ENCODE results near the gene EGFL6.

The EGFL6 gene

GRCh38 chrX:13569479-13570260 lies at the start of gene EGFL6:
Gene EGFL6, plus strand, starts transcription at chrX:13569601. Its CDS starts 261 bp downstream, at chrX:13569862.
- DNase-seq (ENCODE audit: low read depth), result no peak

- DNase-seq (ENCODE audit: low read depth), result no peak
Observed at GRCh38 chrX:13520351-13520750, 49.0 kb upstream of the EGFL6 start.

GRCh38 chrX:13520936-13521335 lies 48.5 kb upstream of the EGFL6 start:
- DNase-seq (ENCODE audit: low read depth), result no peak

- DNase-seq (ENCODE audit: low read depth), result no peak
Observed at GRCh38 chrX:13522811-13523210, 46.6 kb upstream of the EGFL6 start.

- DNase-seq (ENCODE audit: low read depth), result no peak
Observed at GRCh38 chrX:13533726-13534125, 35.7 kb upstream of the EGFL6 start.

GRCh38 chrX:13535376-13536165 lies 33.8 kb upstream of the EGFL6 start:
- no peak for DNase-seq (ENCODE audit: low read depth)

- no peak for DNase-seq (ENCODE audit: low read depth)
Observed at GRCh38 chrX:13536551-13536950, 32.9 kb upstream of the EGFL6 start.

- DNase-seq (ENCODE audit: low read depth), result no peak
Observed at GRCh38 chrX:13538414-13538813, 31.0 kb upstream of the EGFL6 start.

- DNase-seq (ENCODE audit: low read depth), result no peak
Observed at GRCh38 chrX:13540602-13541001, 28.8 kb upstream of the EGFL6 start.

- no peak for DNase-seq (ENCODE audit: low read depth)
Observed at GRCh38 chrX:13545726-13546125, 23.7 kb upstream of the EGFL6 start.

- DNase-seq (ENCODE audit: low read depth), result no peak
Observed at GRCh38 chrX:13547671-13548070, 21.7 kb upstream of the EGFL6 start.

GRCh38 chrX:13550346-13550745 lies 19.1 kb upstream of the EGFL6 start:
- no peak for DNase-seq (ENCODE audit: low read depth)

GRCh38 chrX:13551610-13552009 lies 17.8 kb upstream of the EGFL6 start:
- no peak for DNase-seq (ENCODE audit: low read depth)

- no peak for DNase-seq (ENCODE audit: low read depth)
Observed at GRCh38 chrX:13552892-13553291, 16.5 kb upstream of the EGFL6 start.

GRCh38 chrX:13565511-13565910 lies 3.9 kb upstream of the EGFL6 start:
- no peak for DNase-seq (ENCODE audit: low read depth)

- no peak for DNase-seq (ENCODE audit: low read depth)
Observed at GRCh38 chrX:13570261-13570605, 832 bp downstream of the EGFL6 start.

- no peak for DNase-seq (ENCODE audit: low read depth)
Observed at GRCh38 chrX:13571136-13571535, 1.7 kb downstream of the EGFL6 start.

GRCh38 chrX:13574600-13574999 lies 5.2 kb downstream of the EGFL6 start:
- DNase-seq (ENCODE audit: low read depth), result no peak

GRCh38 chrX:13579661-13580060 lies 10.3 kb downstream of the EGFL6 start:
- no peak for DNase-seq (ENCODE audit: low read depth)

GRCh38 chrX:13581554-13581953 lies 12.2 kb downstream of the EGFL6 start:
- no peak for DNase-seq (ENCODE audit: low read depth)

- no peak for DNase-seq (ENCODE audit: low read depth)
Observed at GRCh38 chrX:13587786-13588477, 18.5 kb downstream of the EGFL6 start.

- DNase-seq (ENCODE audit: low read depth), result no peak
Observed at GRCh38 chrX:13590207-13590606, 20.8 kb downstream of the EGFL6 start.

GRCh38 chrX:13590914-13591313 lies 21.5 kb downstream of the EGFL6 start:
- no peak for DNase-seq (ENCODE audit: low read depth)

Data from activated gamma-delta T cell treated with anti-CD3 and anti-CD28 coated beads, Interleukin-2, amount 50 U/mL, for 16 hours (primary cell).